GM18519 (cell line): ENCODE measurements around the gene WDR91.
"Not testable (repeated sequence)": the region's sequence is repeated elsewhere in the genome, so short reads cannot be mapped to it uniquely, and the experiment has no call there.

ENCODE experiments used
- ATAC-seq: cut with Tn5 transposase; IDR thresholded peaks from one replicate; pipeline ENCODE4 v1.9.1; 2021; ENCODE audit warnings: mild to moderate bottlenecking, moderate library complexity; ENCODE audit not compliant: unreplicated experiment, low FRiP score

The WDR91 gene

DNA sequence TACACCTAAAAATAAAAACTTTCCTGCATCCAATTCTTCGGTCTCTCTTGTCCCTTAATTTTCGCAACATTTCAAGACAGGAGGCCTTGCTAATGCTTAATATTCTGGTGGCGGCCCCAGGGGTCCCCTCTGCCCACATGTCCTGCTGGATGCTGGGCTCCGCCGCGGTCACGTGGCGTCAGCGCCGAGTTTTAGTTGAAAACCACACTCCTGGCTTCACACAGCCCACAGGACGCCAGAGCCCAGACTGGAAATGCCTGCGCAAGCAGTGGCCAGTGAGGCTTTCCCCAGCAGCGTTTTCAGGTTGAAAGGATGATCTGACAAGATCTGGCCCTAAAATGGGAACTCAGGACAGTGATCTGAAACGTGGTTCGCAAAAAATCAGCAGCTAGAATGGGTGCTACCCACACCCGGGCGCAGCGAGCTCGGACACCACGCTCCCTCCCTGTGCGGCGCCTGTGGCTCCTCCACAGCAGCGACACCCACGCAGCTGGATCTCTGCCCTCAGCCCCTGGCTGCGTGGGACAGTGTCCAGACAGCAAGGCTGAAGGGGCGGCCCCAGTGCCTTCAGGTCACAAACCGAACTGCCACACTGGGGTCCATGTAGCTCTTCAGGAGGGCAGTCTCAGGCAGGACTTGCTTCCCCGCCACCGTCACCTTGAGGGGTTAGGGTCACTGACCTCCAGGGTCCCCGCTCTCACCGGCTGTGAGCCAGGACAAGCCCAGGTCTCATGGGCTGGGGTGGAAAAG lies 29.2 kb downstream of the WDR91 start:
- ATAC-seq, result no peak

GRCh38 chr7:135181261-135181928 lies 29.9 kb downstream of the WDR91 start:
- ATAC-seq, result no peak

DNA sequence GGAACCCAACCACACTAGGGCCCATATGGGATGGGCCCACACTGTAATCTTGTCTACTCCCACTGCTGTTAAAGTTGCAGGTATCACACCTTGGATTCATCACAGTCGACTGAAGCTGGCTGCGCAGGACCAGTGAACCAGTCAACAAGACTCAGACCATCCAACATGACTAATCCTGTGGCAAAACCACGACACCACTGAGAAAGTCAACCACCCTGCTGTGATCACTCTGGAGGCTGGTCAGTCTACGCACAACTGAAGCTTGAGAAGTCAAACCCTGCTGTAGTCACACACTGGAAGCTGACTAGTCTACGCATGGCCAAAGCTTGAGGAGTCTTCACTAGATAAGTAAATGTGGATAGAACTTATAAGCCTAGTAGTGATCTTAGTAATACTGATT lies 31.2 kb downstream of the WDR91 start:
- ATAC-seq, result no peak

- no peak for ATAC-seq
Measured at GRCh38 chr7:135179321-135179925, 31.9 kb downstream of the WDR91 start.

DNA sequence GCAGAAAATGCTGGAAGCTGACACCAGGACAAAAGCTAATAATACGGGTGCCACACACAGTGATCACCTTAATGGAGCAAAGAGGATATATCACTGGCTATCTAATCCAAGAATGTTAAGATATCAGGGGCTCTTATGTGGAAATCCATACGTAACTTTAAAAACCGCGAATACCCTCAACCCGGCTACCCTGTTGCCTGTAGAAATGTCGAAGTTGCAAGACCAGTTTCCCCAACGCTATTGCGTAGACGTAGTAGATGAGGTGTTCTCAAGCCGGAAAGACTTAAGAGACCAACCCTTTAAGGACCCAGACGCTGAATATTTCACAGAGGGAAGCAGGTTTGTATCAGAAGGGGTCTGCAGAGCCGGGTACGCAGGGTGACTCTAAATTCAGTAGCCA lies 33.0 kb downstream of the WDR91 start:
- no peak for ATAC-seq

DNA sequence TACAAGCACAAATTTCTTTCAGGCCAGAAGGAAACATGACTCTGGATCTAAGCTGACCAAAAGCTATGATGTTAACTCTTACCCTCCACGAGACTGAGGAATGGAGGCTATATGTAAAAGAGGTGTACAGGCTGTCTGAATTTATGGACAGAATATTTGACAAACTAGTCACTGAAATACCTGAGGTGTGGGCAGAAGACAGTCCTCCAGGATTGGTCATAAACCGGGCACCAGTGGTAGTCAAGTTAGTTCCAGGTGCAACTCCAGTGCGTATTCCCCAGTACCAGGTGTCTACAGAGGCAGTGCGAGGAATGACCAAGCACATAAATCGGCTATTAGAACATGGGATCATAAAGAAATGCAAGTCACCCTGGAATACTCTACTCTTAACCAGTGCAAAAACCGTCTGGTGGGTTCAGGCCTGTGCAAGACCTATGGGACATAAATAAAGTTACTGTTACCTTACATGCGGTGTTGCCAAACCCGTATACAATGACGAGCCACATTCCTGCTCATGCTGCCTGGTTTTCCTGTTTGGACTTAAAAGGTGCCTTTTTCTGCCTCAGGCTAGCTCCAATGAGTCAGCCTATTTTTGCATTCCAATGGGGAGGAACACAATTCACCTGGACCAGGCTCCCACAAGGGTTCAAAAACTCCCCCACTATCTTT lies 34.2 kb downstream of the WDR91 start:
- no peak for ATAC-seq

DNA sequence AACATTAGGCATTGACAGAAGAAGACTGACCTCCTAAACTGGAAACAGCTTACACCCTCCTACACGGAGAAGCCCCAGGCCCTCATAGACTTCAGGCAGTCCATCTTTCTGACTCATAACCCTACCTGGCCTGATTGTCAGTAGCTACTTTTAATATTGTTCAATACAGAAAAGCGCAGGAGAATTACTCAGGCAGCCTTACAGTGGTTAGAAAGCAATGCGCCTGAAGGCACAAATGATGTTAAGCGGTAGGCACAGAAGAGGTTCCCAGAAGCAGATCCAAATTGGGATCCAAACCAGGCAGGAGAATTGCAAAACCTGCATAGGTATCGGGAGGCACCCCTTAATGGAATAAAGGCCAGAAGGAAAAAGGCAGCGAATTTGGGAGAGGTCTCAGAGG lies 35.4 kb downstream of the WDR91 start:
- ATAC-seq, result no peak

GRCh38 chr7:135174941-135175340 lies 36.4 kb downstream of the WDR91 start:
- no peak for ATAC-seq

DNA sequence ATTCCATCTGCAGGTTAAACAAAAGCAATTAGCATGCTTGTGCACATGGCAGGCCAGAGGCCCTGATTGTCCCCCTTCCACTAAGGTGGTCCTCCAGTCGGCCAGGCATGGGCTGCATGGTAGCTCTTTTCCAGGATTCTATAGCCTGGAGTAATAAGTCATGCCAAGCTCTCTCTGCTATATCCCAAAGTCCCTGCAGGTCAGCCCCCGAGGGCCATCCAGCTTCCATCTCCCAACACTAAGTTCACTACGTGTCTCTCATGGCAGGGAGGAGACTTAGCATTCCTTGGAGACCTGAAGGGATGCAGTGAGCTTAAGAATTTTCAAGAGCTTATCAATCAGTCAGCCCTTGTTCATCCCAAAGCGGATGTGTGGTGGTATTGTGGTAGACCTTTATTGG lies 37.4 kb downstream of the WDR91 start:
- not testable (repeated sequence) for ATAC-seq

GRCh38 chr7:135171581-135172291 lies 39.6 kb downstream of the WDR91 start:
- ATAC-seq, result not testable (repeated sequence)

DNA sequence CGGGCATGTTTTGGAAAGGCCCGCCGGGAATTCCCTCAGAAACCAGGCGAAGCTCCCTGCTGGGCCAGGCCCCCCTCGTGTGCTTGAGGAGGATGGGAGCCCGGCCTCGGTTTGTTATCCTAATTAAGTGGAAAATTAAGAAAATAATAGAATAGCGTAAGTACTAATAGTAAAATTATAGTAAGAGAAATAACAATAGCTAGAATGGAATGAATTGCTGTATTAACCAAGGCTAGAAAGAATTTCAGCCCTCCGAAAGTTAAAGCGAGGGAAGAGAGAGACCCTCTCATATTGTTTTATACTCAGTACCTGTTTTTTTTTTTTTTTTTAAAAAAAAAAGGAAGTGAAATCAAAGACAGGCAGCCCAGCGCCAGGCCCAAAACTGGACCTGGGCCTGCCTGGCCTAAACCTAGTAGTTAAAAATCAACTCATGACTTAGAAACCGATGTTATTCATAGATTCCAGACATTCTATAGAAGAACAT lies 40.3 kb downstream of the WDR91 start:
- not testable (repeated sequence) for ATAC-seq

DNA sequence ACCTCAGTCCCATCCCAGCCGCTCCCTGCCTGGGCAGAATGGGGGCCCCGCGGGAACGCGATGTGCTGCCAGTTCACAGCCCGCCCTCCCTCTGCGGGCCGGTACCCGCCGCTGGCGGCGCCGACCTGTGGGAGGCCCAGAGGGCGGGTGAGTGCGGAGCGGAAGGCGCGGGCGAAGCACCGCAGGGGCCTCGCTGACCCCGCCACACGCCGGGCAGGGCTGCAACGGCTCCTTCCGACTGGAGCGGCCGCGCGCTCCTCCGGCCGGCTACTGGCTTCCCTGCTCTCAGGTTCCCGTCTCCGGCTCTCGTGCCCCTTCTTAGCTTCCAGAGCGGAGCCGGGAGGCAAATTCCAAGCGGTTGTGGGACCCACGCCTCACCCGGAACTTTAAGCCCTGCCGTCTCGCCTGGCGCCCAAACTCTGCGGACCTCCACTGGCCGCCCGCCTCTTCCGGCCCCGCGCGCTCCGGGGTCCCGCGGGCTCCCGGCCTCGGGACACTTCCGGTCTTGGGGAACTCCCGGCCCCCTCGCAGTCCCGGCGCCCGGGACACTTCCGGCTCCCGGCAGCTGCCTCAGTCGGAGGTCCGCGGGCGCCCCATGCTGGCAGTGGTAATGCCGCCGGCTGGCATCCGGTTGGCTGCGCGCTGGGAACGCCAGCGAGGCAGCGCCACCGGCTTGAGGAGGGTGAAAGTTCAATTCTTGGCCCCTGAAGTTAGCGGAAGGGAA lies 40.9 kb downstream of the WDR91 start, which contains the start of gene CYREN:
TSS of gene CYREN (minus strand) at position 434 of the 724 bp plus-strand sequence. CDS start 1,785 bp downstream, outside the sequence.
- ATAC-seq, result peak; percentile 64

DNA sequence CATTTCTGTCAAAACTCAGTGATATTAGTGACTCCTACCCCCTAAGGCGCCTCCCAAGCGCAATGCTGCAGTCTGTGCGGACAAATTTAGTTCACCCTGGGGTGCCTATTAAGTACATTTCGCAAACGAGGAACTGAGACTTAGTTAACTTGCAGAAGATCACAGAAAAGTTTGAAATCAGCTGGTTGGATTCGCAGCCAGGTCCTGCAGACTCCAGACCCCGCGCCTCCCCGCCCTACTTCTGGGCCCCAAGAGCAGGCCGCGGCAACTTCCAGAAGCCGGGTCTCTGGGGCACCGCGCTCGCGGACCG lies 41.4 kb downstream of the WDR91 start:
- peak; percentile 13 for ATAC-seq

GRCh38 chr7:135169141-135169963 lies 42.0 kb downstream of the WDR91 start:
- peak; percentile 35 for ATAC-seq

- no peak for ATAC-seq
Measured at GRCh38 chr7:135168489-135169140, 42.7 kb downstream of the WDR91 start.

- ATAC-seq, result no peak
Measured at GRCh38 chr7:135168001-135168400, 43.3 kb downstream of the WDR91 start.

GRCh38 chr7:135167365-135167917 lies 43.9 kb downstream of the WDR91 start:
- no peak for ATAC-seq

DNA sequence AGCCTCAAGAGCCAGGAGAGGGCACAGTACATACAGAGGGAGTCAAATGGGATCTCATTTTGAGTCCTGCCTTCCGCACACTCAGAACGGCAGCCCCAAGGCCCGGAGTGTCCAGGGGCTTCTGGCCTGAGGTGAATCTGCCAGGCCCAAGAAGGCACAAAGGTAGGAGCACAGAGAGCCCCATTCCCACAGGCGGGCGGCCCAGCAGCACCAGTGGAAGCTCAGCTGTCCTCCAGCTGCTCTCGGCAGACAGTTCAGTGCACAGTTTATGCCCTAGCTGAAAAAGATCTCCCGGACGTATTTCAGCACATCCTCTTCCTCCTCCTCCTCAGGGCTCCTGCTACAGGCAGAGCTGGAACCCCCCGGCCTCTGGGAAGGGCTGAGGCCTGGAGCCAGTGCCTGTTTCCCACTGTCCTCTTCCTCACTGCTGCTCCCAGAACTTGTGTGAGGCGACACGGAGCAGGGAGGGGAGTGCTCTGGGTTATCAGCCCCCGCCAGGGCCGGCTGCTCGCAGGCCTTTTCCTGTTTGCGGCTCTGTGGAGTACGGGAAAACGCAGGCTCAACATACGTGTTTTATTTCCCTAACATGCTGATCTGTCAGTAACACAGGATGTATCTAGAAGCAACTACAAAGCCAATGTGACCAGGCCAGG lies 44.9 kb downstream of the WDR91 start:
- ATAC-seq, result no peak
